ENCODE results near the gene FBLIM1. TPM values are rescaled to one million over a fixed set of nuclear protein-coding genes. Genes with fewer than 3 reads are reported as not detected.

Gene FBLIM1
- total RNA-seq, 1 experiment from 2014 or later = 64.7 TPM

GRCh38 chr1:15816674-15817073 lies 58.1 kb downstream of the FBLIM1 start:
- no peak overlapping the region for H3K23ac ChIP-seq (ENCODE audit: insufficient read length, low read depth, low read length)
- no peak overlapping the region for H2BK20ac ChIP-seq (ENCODE audit: low read depth, low read length, poor library complexity, severe bottlenecking)
- H3K27me3 ChIP-seq (ENCODE audit: insufficient read depth, low read length) = no peaks in the 10 kb centered on the region
- no peak overlapping the region for H3K4me3 Mint-ChIP-seq
- peaks cover 6% of the 10 kb centered on the region in 2 experiments for H3K4me1 Mint-ChIP-seq
- no peaks in the 10 kb centered on the region for H3K79me2 ChIP-seq (ENCODE audit: insufficient read depth, low read length)
- no peak overlapping the region for H3K9ac ChIP-seq (ENCODE audit: extremely low read depth, insufficient read length, low read length)
- H3K27me3 Mint-ChIP-seq (ENCODE audit: low read depth) = no peaks in the 10 kb centered on the region
- peaks cover 0 to 2% (median 0%) of the 10 kb centered on the region in 3 experiments; a peak in 2 of 7 replicates for H3K36me3 Mint-ChIP-seq (ENCODE audit: insufficient read depth in 1 of 3, low read depth in 3 of 3)
- H3K27ac Mint-ChIP-seq = no peak overlapping the region
- H2BK15ac ChIP-seq (ENCODE audit: low read depth, low read length) = no peak overlapping the region
- no peak overlapping the region for H3K4me2 ChIP-seq (ENCODE audit: insufficient read depth, insufficient read length, low read length)
- no peak overlapping the region for H2BK120ac ChIP-seq (ENCODE audit: low read depth, low read length, poor library complexity, severe bottlenecking)
- H4K20me1 ChIP-seq (ENCODE audit: control insufficient read depth, insufficient read depth, insufficient read length) = no peaks in the 10 kb centered on the region
- no peak overlapping the region for H4K8ac ChIP-seq (replicated peaks; ENCODE audit: insufficient read length, low read depth, low read length)
- no peaks in the 10 kb centered on the region for H3K4me1 ChIP-seq (ENCODE audit: insufficient read depth, low read length)
- no peaks in the 10 kb centered on the region for H3K79me1 ChIP-seq (ENCODE audit: insufficient read depth, low read depth, low read length, poor library complexity, severe bottlenecking)
- H3K4ac ChIP-seq (ENCODE audit: low read depth, low read length) = no peak overlapping the region
- H3T11ph ChIP-seq (ENCODE audit: low read length) = no peak overlapping the region
- H3K56ac ChIP-seq (ENCODE audit: insufficient read length, low read depth, low read length) = no peak overlapping the region
- H3K9me3 Mint-ChIP-seq = no peaks in the 10 kb centered on the region
- H3K27ac ChIP-seq (ENCODE audit: insufficient read length, low read depth, low read length) = no peak overlapping the region
- H2AK5ac ChIP-seq (ENCODE audit: insufficient read length, low read length) = no peak overlapping the region
- no peak overlapping the region for H3K14ac ChIP-seq (ENCODE audit: insufficient read depth, low read length)
- no peak overlapping the region for H4K5ac ChIP-seq (ENCODE audit: insufficient read length, low read depth, low read length)
- H2AFZ ChIP-seq (ENCODE audit: low read length) = no peak overlapping the region
- no peak overlapping the region for H2BK5ac ChIP-seq (ENCODE audit: insufficient read length, low read length)
- H3K18ac ChIP-seq (ENCODE audit: insufficient read length, low read depth, low read length) = no peak overlapping the region
- H2BK12ac ChIP-seq (ENCODE audit: insufficient read length, low read depth, low read length) = no peak overlapping the region
- WGBS (ENCODE audit: extremely low coverage, insufficient read length, low lambda C conversion rate) = no CpG with 5 or more reads among the region's 5 CpGs
- H3K9me3 ChIP-seq (ENCODE audit: control insufficient read depth, low read depth, low read length) = no peaks in the 10 kb centered on the region
- no peaks in the 10 kb centered on the region for H3K23me2 ChIP-seq (ENCODE audit: insufficient read length, low read depth, low read length, poor library complexity, severe bottlenecking)
- H4K91ac ChIP-seq (ENCODE audit: insufficient read length, low read depth, low read length) = no peak overlapping the region
- DNase-seq = no peak
- TF ChIP-seq CTCF (conservative IDR thresholded peaks at IDR 0.05) = no peak
